Urothelium cell line (cell line): ENCODE data around the gene NPPB.

Source experiments
- DNase-seq: peaks from one replicate; pipeline ENCODE4 v3.0.0; 2011; ENCODE audit warnings: low spot score, mixed read lengths
- FAIRE-seq: peaks from 2 replicates; lab custom pipeline; 2011; peaks lifted over from hg19 to GRCh38; lab: Jason Lieb, UNC

Gene NPPB

GRCh38 chr1:11836955-11837766, 21.6 kb downstream of the NPPB start:
- DNase-seq (no peak), FAIRE-seq (no peak)

GRCh38 chr1:11835441-11836225, 23.1 kb downstream of the NPPB start:
- FAIRE-seq (no peak), DNase-seq (no peak)

- no peak for DNase-seq
- FAIRE-seq: peak; percentile 84
Observed at GRCh38 chr1:11833900-11834299, 24.8 kb downstream of the NPPB start.

GRCh38 chr1:11833497-11833896, 25.2 kb downstream of the NPPB start:
- DNase-seq (no peak), FAIRE-seq (no peak)

- no peak for FAIRE-seq
- DNase-seq: no peak
Observed at GRCh38 chr1:11831945-11832725, 26.6 kb downstream of the NPPB start.

GRCh38 chr1:11828511-11828910, 30.2 kb downstream of the NPPB start:
- no peak for DNase-seq

GRCh38 chr1:11826946-11827345, 31.8 kb downstream of the NPPB start:
- no peak for DNase-seq
- FAIRE-seq: no peak

More at GRCh38 chr1:11828511-11828910, 30.2 kb downstream of the NPPB start:
- FAIRE-seq: no peak

GRCh38 chr1:11825131-11825530, 33.6 kb downstream of the NPPB start:
- DNase-seq (no peak), FAIRE-seq (no peak)

- no peak for DNase-seq
- FAIRE-seq: no peak
Observed at GRCh38 chr1:11823366-11824137, 35.2 kb downstream of the NPPB start.

- DNase-seq: no peak
Observed at GRCh38 chr1:11822091-11822490, 36.7 kb downstream of the NPPB start.

GRCh38 chr1:11817192-11817591, 41.6 kb downstream of the NPPB start:
- no peak for DNase-seq
- no peak for FAIRE-seq

More at GRCh38 chr1:11822091-11822490, 36.7 kb downstream of the NPPB start:
- FAIRE-seq: no peak

- no peak for DNase-seq
- FAIRE-seq: no peak
Observed at GRCh38 chr1:11813021-11813420, 45.7 kb downstream of the NPPB start.
